HG02970 (cell line): ENCODE data around the gene PEPD.

Source experiments
- ATAC-seq: cut with Tn5 transposase; IDR thresholded peaks from one replicate; pipeline ENCODE4 v1.9.1; 2021; ENCODE audit warnings: mild to moderate bottlenecking, moderate library complexity, moderate number of reproducible peaks; ENCODE audit not compliant: unreplicated experiment, low FRiP score

Gene PEPD

GRCh38 chr19:33412601-33413425, 108.8 kb downstream of the PEPD start:
- ATAC-seq, result no peak

GRCh38 chr19:33411621-33412180, 109.9 kb downstream of the PEPD start:
- no peak for ATAC-seq

- ATAC-seq, result no peak
Observed at GRCh38 chr19:33410915-33411401, 110.6 kb downstream of the PEPD start.

GRCh38 chr19:33409906-33410685, 111.5 kb downstream of the PEPD start:
- no peak for ATAC-seq

GRCh38 chr19:33408538-33409434, 112.8 kb downstream of the PEPD start:
- no peak for ATAC-seq

- ATAC-seq, result no peak
Observed at GRCh38 chr19:33408116-33408515, 113.5 kb downstream of the PEPD start.

- no peak for ATAC-seq
Observed at GRCh38 chr19:33407716-33408115, 113.9 kb downstream of the PEPD start.

GRCh38 chr19:33407140-33407551, 114.4 kb downstream of the PEPD start:
- ATAC-seq, result no peak

GRCh38 chr19:33406521-33407139, 115.0 kb downstream of the PEPD start:
- no peak for ATAC-seq

GRCh38 chr19:33405553-33406461, 115.8 kb downstream of the PEPD start:
- no peak for ATAC-seq

- ATAC-seq, result no peak
Observed at GRCh38 chr19:33405254-33405552, 116.4 kb downstream of the PEPD start.

- ATAC-seq, result no peak
Observed at GRCh38 chr19:33404506-33405253, 116.9 kb downstream of the PEPD start.

GRCh38 chr19:33403973-33404304, 117.7 kb downstream of the PEPD start:
- ATAC-seq, result no peak

- no peak for ATAC-seq
Observed at GRCh38 chr19:33403221-33403972, 118.2 kb downstream of the PEPD start.

GRCh38 chr19:33402421-33403220, 119.0 kb downstream of the PEPD start:
- no peak for ATAC-seq

- no peak for ATAC-seq
Observed at GRCh38 chr19:33401683-33402420, 119.7 kb downstream of the PEPD start.
